OCI-LY1 (cell line): Measurements from ENCODE around the gene CDH22.

ENCODE experiments used
- EZH2 ChIP-seq: fragments of 200-600 bp; sonication (generic), shearing (Covaris generic); IDR thresholded peaks from 2 replicates; pipeline ENCODE4 v1.8.0; 2017; ENCODE audit warnings: borderline replicate concordance, mixed run types, mild to moderate bottlenecking, antibody characterized with exemption, low read length, moderate library complexity, mixed read lengths
- TF ChIP-seq, protein P1 (sequence below): fragments of 200-600 bp; sonication (generic), shearing (Covaris generic); IDR thresholded peaks from 2 replicates; pipeline ENCODE4 v1.5.1; 2017; ENCODE audit warnings: mild to moderate bottlenecking, antibody characterized with exemption, low read length, moderate library complexity, mixed read lengths

DNA sequence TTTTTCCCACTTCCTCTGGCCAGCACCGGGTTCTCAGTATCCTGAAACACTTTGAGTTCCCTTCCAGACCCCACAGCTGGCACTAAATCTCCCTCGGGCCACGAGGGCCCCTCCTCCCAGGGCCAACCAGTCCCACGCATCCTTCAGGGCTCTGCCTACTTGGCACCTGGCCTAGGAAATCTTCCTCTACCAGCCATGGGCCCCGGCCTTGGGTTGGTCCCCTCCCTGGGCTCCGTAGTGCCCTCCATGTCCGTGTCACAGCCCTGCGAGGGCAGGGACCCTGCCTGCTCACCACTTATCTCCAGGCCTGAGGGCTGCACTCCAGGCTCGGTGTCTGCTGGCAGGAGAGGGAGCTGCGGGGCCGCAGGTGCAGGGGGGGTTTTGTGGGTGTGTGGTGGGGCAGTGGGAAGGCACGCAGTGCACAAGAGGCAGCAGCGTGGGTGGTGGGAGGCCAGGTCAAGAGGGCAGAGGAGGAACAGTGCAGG is 48.8 kb upstream of the CDH22 start:
- TF ChIP-seq, protein P1, sequence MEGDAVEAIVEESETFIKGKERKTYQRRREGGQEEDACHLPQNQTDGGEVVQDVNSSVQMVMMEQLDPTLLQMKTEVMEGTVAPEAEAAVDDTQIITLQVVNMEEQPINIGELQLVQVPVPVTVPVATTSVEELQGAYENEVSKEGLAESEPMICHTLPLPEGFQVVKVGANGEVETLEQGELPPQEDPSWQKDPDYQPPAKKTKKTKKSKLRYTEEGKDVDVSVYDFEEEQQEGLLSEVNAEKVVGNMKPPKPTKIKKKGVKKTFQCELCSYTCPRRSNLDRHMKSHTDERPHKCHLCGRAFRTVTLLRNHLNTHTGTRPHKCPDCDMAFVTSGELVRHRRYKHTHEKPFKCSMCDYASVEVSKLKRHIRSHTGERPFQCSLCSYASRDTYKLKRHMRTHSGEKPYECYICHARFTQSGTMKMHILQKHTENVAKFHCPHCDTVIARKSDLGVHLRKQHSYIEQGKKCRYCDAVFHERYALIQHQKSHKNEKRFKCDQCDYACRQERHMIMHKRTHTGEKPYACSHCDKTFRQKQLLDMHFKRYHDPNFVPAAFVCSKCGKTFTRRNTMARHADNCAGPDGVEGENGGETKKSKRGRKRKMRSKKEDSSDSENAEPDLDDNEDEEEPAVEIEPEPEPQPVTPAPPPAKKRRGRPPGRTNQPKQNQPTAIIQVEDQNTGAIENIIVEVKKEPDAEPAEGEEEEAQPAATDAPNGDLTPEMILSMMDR, result no peak
- no peak for TF ChIP-seq EZH2
